ENCODE measurements around the gene OR5D18.

- TF ChIP-seq EZH2phosphoT487 (IDR thresholded peaks at IDR 0.05; ENCODE audit: low read depth) = no peak
- no peak for TF ChIP-seq CTCF (IDR thresholded peaks at IDR 0.05; ENCODE audit: low read depth, low read length)
Measured at GRCh38 chr11:55791606-55792005, 27.8 kb upstream of the OR5D18 start.
